ENCODE data around the gene ATR.
A peak's percentile ranks its signal among the peaks of the same experiment; 100 is the strongest.
"Not testable (repeated sequence)": the region's sequence is repeated elsewhere in the genome, so short reads cannot be mapped to it uniquely, and the experiment has no call there.

ATR gene

DNA sequence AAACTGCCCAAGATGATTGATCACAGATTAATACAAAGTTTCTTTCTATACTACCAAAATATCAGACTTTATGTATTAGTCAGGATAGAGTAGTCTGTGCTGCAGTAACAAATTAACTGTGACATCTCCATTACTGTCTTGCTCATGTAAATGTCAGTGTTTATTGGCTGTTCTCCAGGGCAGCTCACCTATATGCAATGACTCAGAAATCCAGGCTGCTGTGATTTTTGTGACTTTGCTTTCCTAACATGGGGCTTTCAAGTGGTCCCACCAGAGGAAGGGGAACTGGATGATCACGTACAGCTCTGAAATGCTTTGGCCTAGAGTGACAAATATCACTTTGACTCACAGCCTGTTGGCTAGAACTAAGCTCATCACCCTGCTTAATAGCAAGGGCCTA lies 30.6 kb upstream of the ATR start:
- no peaks in the 10 kb centered on the region for H3K9me3 ChIP-seq (ENCODE audit: low read length)
- no peak overlapping the region for H3K9ac ChIP-seq (ENCODE audit: low read length)
- H3K27me3 ChIP-seq (ENCODE audit: control insufficient read depth in 1 of 2, insufficient read depth in 2 of 2, low read length in 2 of 2) = no peaks in the 10 kb centered on the region
- H3K4me3 ChIP-seq (ENCODE audit: low read depth in 1 of 2, low read length in 2 of 2) = no peak overlapping the region
- no peaks in the 10 kb centered on the region for H3K36me3 ChIP-seq (ENCODE audit: insufficient read depth, low read length)
- H3K4me1 ChIP-seq (ENCODE audit: insufficient read depth, low read length) = no peaks in the 10 kb centered on the region
- no peak overlapping the region for H3K27ac ChIP-seq (ENCODE audit: low read depth, low read length)

- H3K4me3 ChIP-seq (ENCODE audit: low read depth in 1 of 2, low read length in 2 of 2) = no peak overlapping the region
- H3K9ac ChIP-seq (ENCODE audit: low read length) = no peak overlapping the region
- no peaks in the 10 kb centered on the region for H3K4me1 ChIP-seq (ENCODE audit: insufficient read depth, low read length)
- H3K9me3 ChIP-seq (ENCODE audit: low read length) = no peaks in the 10 kb centered on the region
- no peaks in the 10 kb centered on the region for H3K36me3 ChIP-seq (ENCODE audit: insufficient read depth, low read length)
- no peaks in the 10 kb centered on the region for H3K27me3 ChIP-seq (ENCODE audit: control insufficient read depth in 1 of 2, insufficient read depth in 2 of 2, low read length in 2 of 2)
- no peak overlapping the region for H3K27ac ChIP-seq (ENCODE audit: low read depth, low read length)
These were observed 30.1 kb upstream of the ATR start for GRCh38 chr3:142608631-142609030.

GRCh38 chr3:142604940-142605339 lies 26.4 kb upstream of the ATR start:
- no peak overlapping the region for H3K9ac ChIP-seq (ENCODE audit: low read length)
- H3K27ac ChIP-seq (ENCODE audit: low read depth, low read length) = no peak overlapping the region
- no peak overlapping the region for H3K4me3 ChIP-seq (ENCODE audit: low read depth in 1 of 2, low read length in 2 of 2)
- no peaks in the 10 kb centered on the region for H3K4me1 ChIP-seq (ENCODE audit: insufficient read depth, low read length)
- no peaks in the 10 kb centered on the region for H3K36me3 ChIP-seq (ENCODE audit: insufficient read depth, low read length)
- H3K27me3 ChIP-seq (ENCODE audit: control insufficient read depth in 1 of 2, insufficient read depth in 2 of 2, low read length in 2 of 2) = no peaks in the 10 kb centered on the region
- no peaks in the 10 kb centered on the region for H3K9me3 ChIP-seq (ENCODE audit: low read length)

DNA sequence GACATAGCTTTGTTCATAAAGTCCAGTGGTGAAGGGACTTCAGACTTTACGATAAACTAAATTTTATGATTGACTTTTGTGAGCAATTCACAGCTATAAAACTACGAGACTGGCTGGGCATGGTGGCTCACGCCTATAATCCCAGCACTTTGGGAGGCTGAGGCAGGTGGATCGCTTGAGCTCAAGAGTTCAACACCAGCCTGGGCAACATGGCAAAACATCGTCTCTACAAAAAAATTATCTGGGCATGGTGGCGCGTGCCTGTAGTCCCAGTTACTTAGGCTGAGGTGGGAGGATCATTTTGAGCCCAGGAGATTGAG lies 24.8 kb upstream of the ATR start:
- H3K9me3 ChIP-seq (ENCODE audit: low read length); H3K27ac ChIP-seq (ENCODE audit: low read depth, low read length); H3K4me1 ChIP-seq (ENCODE audit: insufficient read depth, low read length); H3K4me3 ChIP-seq (ENCODE audit: low read depth in 1 of 2, low read length in 2 of 2); H3K36me3 ChIP-seq (ENCODE audit: insufficient read depth, low read length); H3K27me3 ChIP-seq (ENCODE audit: control insufficient read depth in 1 of 2, insufficient read depth in 2 of 2, low read length in 2 of 2); H3K9ac ChIP-seq (ENCODE audit: low read length): not testable (repeated sequence)

DNA sequence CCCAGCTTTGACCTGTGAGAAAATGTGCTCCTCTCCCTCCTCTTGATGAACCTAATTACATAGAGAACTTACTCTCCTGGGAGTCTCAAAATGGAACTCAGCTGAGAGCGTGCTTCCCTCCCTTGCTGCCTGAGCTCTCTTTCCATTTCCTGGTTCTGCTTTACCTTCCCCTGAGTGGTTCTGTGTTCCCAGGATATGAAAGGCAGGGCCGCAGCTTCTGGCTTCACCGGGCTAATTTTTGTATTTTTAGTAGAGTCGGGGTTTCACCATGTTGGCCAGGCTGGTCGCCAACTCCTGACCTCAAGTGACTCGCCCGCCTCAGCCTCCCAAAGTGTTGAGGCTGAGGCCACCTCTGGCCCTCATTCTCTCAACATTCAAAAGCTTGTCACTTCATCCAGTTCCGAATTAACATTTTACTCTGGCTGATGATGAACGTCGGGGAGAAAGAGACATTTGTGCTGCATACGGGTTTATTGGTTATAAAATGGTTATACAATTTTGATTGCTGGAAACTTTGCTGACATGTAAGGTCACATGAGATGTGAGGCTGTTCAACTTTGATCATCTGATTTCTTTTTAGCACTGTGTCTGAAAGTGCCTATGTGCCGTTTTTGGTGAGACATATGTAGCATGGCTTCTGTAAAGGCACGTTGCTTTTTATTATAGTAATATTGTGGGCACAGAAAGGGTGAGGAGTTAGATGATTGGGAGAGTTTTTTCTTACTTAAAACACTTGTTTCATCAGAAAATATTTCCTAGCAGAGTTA lies 24.3 kb upstream of the ATR start:
- Histone ChIP-seq H3K36me3 (ENCODE audit: insufficient read depth, low read length) (no peaks in the 10 kb centered on the region), H3K9ac (ENCODE audit: low read length) (no peak overlapping the region)

GRCh38 chr3:142601713-142602112 lies 23.2 kb upstream of the ATR start:
- no peak overlapping the region for H3K4me3 ChIP-seq (ENCODE audit: low read depth in 1 of 2, low read length in 2 of 2)
- H3K9me3 ChIP-seq (ENCODE audit: low read length) = no peaks in the 10 kb centered on the region
- no peak overlapping the region for H3K27ac ChIP-seq (ENCODE audit: low read depth, low read length)
- H3K27me3 ChIP-seq (ENCODE audit: control insufficient read depth in 1 of 2, insufficient read depth in 2 of 2, low read length in 2 of 2) = no peaks in the 10 kb centered on the region
- peaks cover 2% of the 10 kb centered on the region for H3K4me1 ChIP-seq (ENCODE audit: insufficient read depth, low read length)
- H3K9ac ChIP-seq (ENCODE audit: low read length) = no peak overlapping the region
- no peaks in the 10 kb centered on the region for H3K36me3 ChIP-seq (ENCODE audit: insufficient read depth, low read length)

More for the DNA sequence above, 24.3 kb upstream of the ATR start:
- H3K4me3 ChIP-seq (ENCODE audit: low read depth in 1 of 2, low read length in 2 of 2) = no peak overlapping the region
- no peaks in the 10 kb centered on the region for H3K4me1 ChIP-seq (ENCODE audit: insufficient read depth, low read length)
- H3K27me3 ChIP-seq (ENCODE audit: control insufficient read depth in 1 of 2, insufficient read depth in 2 of 2, low read length in 2 of 2) = no peaks in the 10 kb centered on the region
- no peaks in the 10 kb centered on the region for H3K9me3 ChIP-seq (ENCODE audit: low read length)
- H3K27ac ChIP-seq (ENCODE audit: low read depth, low read length) = no peak overlapping the region

DNA sequence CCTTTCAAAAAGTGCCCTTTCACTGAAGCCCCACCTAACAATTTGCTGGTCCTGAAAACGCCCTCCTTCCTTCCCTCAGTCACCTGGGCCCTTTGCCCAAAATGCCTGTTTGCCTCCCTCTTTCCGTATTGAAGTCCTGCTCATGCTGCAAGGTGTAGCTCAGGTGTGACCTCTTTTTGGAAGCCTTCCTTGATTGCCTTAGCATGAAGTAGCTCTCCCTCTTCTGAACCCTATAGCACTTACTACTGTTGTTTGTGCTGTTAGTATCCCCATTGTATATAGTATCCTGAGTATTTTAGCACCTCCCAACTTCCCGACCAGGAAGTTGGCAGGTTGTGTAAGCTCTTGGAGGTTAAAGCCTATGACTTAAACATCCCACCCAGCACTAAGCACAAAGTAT lies 19.4 kb upstream of the ATR start:
- no peak overlapping the region for H3K9ac ChIP-seq (ENCODE audit: low read length)

GRCh38 chr3:142596726-142597088 lies 18.2 kb upstream of the ATR start:
- Histone ChIP-seq H3K27me3 (ENCODE audit: control insufficient read depth in 1 of 2, insufficient read depth in 2 of 2, low read length in 2 of 2) (no peaks in the 10 kb centered on the region), H3K9me3 (ENCODE audit: low read length) (no peaks in the 10 kb centered on the region), H3K36me3 (ENCODE audit: insufficient read depth, low read length) (no peaks in the 10 kb centered on the region), H3K4me1 (ENCODE audit: insufficient read depth, low read length) (peaks cover 12% of the 10 kb centered on the region), H3K27ac (ENCODE audit: low read depth, low read length) (no peak overlapping the region), H3K4me3 (ENCODE audit: low read depth in 1 of 2, low read length in 2 of 2) (peak overlapping the region; percentile 73 to 84), H3K9ac (ENCODE audit: low read length) (peak overlapping the region; percentile 46)

More for the DNA sequence above, 19.4 kb upstream of the ATR start:
- peaks cover 12% of the 10 kb centered on the region for H3K4me1 ChIP-seq (ENCODE audit: insufficient read depth, low read length)
- no peak overlapping the region for H3K4me3 ChIP-seq (ENCODE audit: low read depth in 1 of 2, low read length in 2 of 2)
- H3K36me3 ChIP-seq (ENCODE audit: insufficient read depth, low read length) = no peaks in the 10 kb centered on the region
- H3K9me3 ChIP-seq (ENCODE audit: low read length) = no peaks in the 10 kb centered on the region
- no peaks in the 10 kb centered on the region for H3K27me3 ChIP-seq (ENCODE audit: control insufficient read depth in 1 of 2, insufficient read depth in 2 of 2, low read length in 2 of 2)
- no peak overlapping the region for H3K27ac ChIP-seq (ENCODE audit: low read depth, low read length)

DNA sequence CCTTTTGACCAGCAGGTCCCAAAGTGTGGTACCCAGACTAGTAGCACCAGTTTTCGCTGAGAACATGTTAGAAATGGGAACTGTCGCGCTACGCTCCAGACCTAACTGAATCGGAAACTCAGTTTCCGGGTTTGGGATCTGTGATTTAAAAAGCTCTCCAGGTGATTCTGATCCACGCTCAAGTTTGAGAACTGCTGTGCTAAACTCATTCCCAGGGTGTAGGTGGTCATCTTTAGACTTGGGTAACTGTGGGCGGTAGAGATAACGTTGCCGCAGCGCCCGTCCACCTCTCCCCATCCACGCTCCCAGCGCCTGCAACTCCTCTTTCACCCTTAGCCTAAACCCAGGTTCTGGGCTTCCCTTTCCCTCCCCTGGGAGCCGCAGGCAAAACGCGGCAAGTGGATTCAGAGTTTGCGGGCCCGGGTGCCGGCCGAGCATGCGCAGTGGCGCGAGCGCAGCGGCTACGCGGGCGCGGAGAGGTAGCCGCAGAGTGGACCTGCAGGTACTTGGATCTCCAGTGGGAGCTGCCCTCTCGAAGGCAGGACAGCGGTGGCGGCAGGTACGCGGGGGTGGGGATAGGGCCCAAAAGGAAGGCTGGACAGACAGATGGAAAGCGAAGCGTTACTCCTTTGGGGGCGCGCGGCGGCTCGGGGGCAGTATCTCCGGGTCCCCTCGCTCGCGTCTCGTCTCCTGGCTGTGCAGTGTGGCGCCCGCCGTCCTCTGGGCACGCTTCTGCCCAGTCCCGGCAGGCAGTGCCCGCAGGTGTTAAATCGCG lies 17.6 kb upstream of the ATR start, which contains the start of gene PLS1:
PLS1 (plus strand) TSS at position 443 of the 775 bp plus-strand sequence. CDS start 67,845 bp downstream, outside the sequence.
- Histone ChIP-seq H3K27me3 (ENCODE audit: control insufficient read depth in 1 of 2, insufficient read depth in 2 of 2, low read length in 2 of 2) (no peaks in the 10 kb centered on the region), H3K4me1 (ENCODE audit: insufficient read depth, low read length) (peaks cover 12% of the 10 kb centered on the region), H3K9ac (ENCODE audit: low read length) (peak within 1 kb of the TSS; percentile 46), H3K27ac (ENCODE audit: low read depth, low read length) (no peak within 1 kb of the TSS), H3K4me3 (ENCODE audit: low read depth in 1 of 2, low read length in 2 of 2) (peak within 1 kb of the TSS; percentile 73 to 84), H3K9me3 (ENCODE audit: low read length) (no peaks in the 10 kb centered on the region), H3K36me3 (ENCODE audit: insufficient read depth, low read length) (no peaks in the 10 kb centered on the region)

GRCh38 chr3:142595581-142595950 lies 17.0 kb upstream of the ATR start:
- Histone ChIP-seq H3K27me3 (ENCODE audit: control insufficient read depth in 1 of 2, insufficient read depth in 2 of 2, low read length in 2 of 2) (no peaks in the 10 kb centered on the region), H3K9me3 (ENCODE audit: low read length) (no peaks in the 10 kb centered on the region), H3K4me1 (ENCODE audit: insufficient read depth, low read length) (peaks cover 12% of the 10 kb centered on the region), H3K36me3 (ENCODE audit: insufficient read depth, low read length) (no peaks in the 10 kb centered on the region), H3K9ac (ENCODE audit: low read length) (peak overlapping the region; percentile 46), H3K4me3 (ENCODE audit: low read depth in 1 of 2, low read length in 2 of 2) (peak overlapping the region; percentile 73 to 84), H3K27ac (ENCODE audit: low read depth, low read length) (no peak overlapping the region)

DNA sequence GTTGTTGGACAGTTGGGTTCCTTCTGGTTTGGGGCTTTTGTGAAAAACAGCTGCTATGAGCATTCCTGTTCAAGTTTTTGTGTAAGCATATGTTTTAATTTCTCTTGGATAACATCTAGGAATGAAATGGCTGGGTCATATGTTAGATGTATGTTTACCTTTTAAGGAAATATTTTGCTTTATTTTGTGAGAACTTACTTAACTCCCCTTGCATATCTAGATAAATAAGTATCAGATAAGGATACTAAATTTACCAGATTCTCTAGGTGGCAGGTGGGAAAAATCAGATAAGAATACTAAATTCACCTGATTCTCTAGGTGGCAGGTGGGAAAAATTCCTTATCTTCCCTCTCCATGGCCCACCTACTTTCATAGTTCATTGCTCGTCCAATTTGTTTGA lies 16.6 kb upstream of the ATR start:
- Histone ChIP-seq H3K9ac (ENCODE audit: low read length) (no peak overlapping the region), H3K27ac (ENCODE audit: low read depth, low read length) (no peak overlapping the region), H3K4me1 (ENCODE audit: insufficient read depth, low read length) (peaks cover 12% of the 10 kb centered on the region), H3K9me3 (ENCODE audit: low read length) (no peaks in the 10 kb centered on the region), H3K4me3 (ENCODE audit: low read depth in 1 of 2, low read length in 2 of 2) (no peak overlapping the region), H3K36me3 (ENCODE audit: insufficient read depth, low read length) (no peaks in the 10 kb centered on the region), H3K27me3 (ENCODE audit: control insufficient read depth in 1 of 2, insufficient read depth in 2 of 2, low read length in 2 of 2) (no peaks in the 10 kb centered on the region)

GRCh38 chr3:142592268-142592667 lies 13.7 kb upstream of the ATR start:
- H3K4me1 ChIP-seq (ENCODE audit: insufficient read depth, low read length) = peaks cover 12% of the 10 kb centered on the region
- H3K9me3 ChIP-seq (ENCODE audit: low read length); H3K27me3 ChIP-seq (ENCODE audit: control insufficient read depth in 1 of 2, insufficient read depth in 2 of 2, low read length in 2 of 2); H3K9ac ChIP-seq (ENCODE audit: low read length); H3K4me3 ChIP-seq (ENCODE audit: low read depth in 1 of 2, low read length in 2 of 2); H3K27ac ChIP-seq (ENCODE audit: low read depth, low read length); H3K36me3 ChIP-seq (ENCODE audit: insufficient read depth, low read length): not testable (repeated sequence)
